ENCODE data around the gene SLC9C1.

GRCh38 chr3:112334691-112335433 is 40.8 kb upstream of the SLC9C1 start:
- no peak for TF ChIP-seq GATA3 (IDR thresholded peaks at IDR 0.05; ENCODE audit: low read depth, low read length)
- no peak for TF ChIP-seq GATA2 (IDR thresholded peaks at IDR 0.05; ENCODE audit: low read depth, low read length)

All from SH-SY5Y (cell line).